Measurements from ENCODE around the gene PDGFRB. TPM values are rescaled to one million over a fixed set of nuclear protein-coding genes. Genes with fewer than 3 reads are reported as not detected.

PDGFRB gene
- total and polyA plus RNA-seq, 10 of the 15 experiments (the other 5 are each of a cell fraction or from before 2014, with no cell fraction given): 0.02 to 3.0 (median 1.0) TPM

DNA sequence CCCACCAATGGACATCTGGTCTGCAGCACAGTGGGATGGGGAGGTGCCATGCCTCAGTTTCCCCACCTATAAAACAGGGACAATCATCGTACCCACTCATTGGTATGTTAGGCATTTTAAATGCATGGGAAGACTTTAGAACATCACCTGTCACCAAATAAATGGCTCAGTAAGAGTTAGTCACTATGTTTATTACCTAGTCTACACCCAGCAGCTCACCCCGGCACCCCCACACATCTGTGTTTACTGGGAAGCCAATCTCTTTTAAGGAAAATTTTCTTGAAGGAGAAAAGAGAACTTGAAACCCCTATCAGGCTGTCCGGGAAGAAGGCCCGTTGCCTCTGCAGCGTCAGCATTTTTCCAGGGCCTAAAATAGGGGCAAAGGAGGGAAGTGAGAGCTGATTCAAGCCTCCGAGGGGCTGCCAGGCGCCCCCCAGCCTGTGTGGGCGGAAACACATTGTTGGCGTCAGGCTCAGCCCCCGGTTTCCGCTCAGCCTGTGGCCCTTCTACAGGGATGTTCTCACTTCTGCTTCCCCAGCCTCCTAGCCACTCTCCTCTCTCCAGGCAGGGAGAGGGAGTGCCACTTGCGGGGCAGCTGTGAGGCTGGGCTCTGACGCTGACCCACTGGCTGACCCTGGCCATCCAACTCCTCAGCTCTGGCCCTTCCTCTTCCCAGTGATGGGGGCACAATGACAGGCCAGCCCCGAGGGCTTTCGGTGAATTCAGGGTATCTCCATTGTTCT lies 73.9 kb downstream of the PDGFRB start:
- FAIRE-seq (peak; percentile 23), DNase-seq (ENCODE audit: low read depth, low spot score) (no peak), ATAC-seq (peak; percentile 96)
- peak overlapping the region; percentile 67 for H3K4me2 ChIP-seq (ENCODE audit: control insufficient read depth, insufficient read depth)
- no peaks in the 10 kb centered on the region for H3K9me3 ChIP-seq (replicated peaks; ENCODE audit: control insufficient read depth, insufficient read depth, low read length)
- H3K4me3 ChIP-seq: no peak overlapping the region
- SMC1A ChIA-PET (ENCODE audit: uncharacterized antibody, unreplicated experiment): interaction anchor here (1.4 to 1.7 kb wide), 2 partner anchors 12 to 16 kb away, joined by 4 to 6 read pairs; no protein-coding TSS in a partner anchor
- intact Hi-C loops (cut with micrococcal nuclease; ENCODE audit: unreplicated experiment) (no loop called here), in situ Hi-C loops (cut with MboI) (no loop called here)
- RAD21 ChIA-PET (ENCODE audit: unreplicated experiment): interaction anchor here (1.2 kb wide), 1 partner anchor 40 kb away, joined by 3 read pairs; no protein-coding TSS in a partner anchor
- peaks cover 20% of the 10 kb centered on the region for H3K4me1 ChIP-seq (ENCODE audit: control insufficient read depth, insufficient read depth, low read length)
- H3K36me3 ChIP-seq (ENCODE audit: control insufficient read depth in 2 of 2, insufficient read depth in 2 of 2, low read length in 1 of 2): no peaks in the 10 kb centered on the region
- peak overlapping the region; percentile 25 for H2AFZ ChIP-seq (ENCODE audit: control insufficient read depth, low read depth, low read length)
- H3K79me2 ChIP-seq (ENCODE audit: control insufficient read depth, insufficient read depth, low read length): no peaks in the 10 kb centered on the region
- POLR2A ChIA-PET: interaction anchor here (0.6 to 1.1 kb wide), 4 partner anchors 32 to 1257 kb away, joined by 3 to 4 read pairs (median 4); partner anchors contain the start of gene PDGFRB
- H3K27ac ChIP-seq (ENCODE audit: control insufficient read depth, insufficient read depth): peak overlapping the region; percentile 22; the same call in 1 of the 2 replicates
- CTCF ChIA-PET: interaction anchor here (0.5 to 1.6 kb wide), 5 partner anchors 8 to 638 kb away, joined by 3 to 6 read pairs (median 3); no protein-coding TSS in a partner anchor
- BruUV-seq (replicated peaks): no TSS peak
- no peaks in the 10 kb centered on the region for H3K27me3 ChIP-seq (replicated peaks in 1 of 2; ENCODE audit: control insufficient read depth in 2 of 2, insufficient read depth in 2 of 2, low read length in 1 of 2)
- 15% methylated on average over 15 of the region's 15 CpGs for WGBS (ENCODE audit: insufficient coverage, insufficient replicate concordance, low lambda C conversion rate, missing lambda C conversion rate)
- H3K9ac ChIP-seq (ENCODE audit: control insufficient read depth, insufficient read depth, low read length): no peak overlapping the region; the same call in 1 of the 2 replicates
- H4K20me1 ChIP-seq (ENCODE audit: control insufficient read depth, insufficient read depth): no peaks in the 10 kb centered on the region
- 0 out of 2 replicates have a peak, but pooled peaks have one; percentile 43 for TF ChIP-seq TCF12 (IDR thresholded peaks at IDR 0.05; ENCODE audit: low read depth, low read length)
- TF ChIP-seq ESRRA (IDR thresholded peaks at IDR 0.05; ENCODE audit: low read length): no peak
- no peak for TF ChIP-seq KAT2A (conservative IDR thresholded peaks at IDR 0.05; ENCODE audit: control insufficient read depth, low read depth, low read length)
- no peak for TF ChIP-seq NRF1 (conservative IDR thresholded peaks at IDR 0.05; ENCODE audit: low read depth, low read length)
- TF ChIP-seq, protein P1, sequence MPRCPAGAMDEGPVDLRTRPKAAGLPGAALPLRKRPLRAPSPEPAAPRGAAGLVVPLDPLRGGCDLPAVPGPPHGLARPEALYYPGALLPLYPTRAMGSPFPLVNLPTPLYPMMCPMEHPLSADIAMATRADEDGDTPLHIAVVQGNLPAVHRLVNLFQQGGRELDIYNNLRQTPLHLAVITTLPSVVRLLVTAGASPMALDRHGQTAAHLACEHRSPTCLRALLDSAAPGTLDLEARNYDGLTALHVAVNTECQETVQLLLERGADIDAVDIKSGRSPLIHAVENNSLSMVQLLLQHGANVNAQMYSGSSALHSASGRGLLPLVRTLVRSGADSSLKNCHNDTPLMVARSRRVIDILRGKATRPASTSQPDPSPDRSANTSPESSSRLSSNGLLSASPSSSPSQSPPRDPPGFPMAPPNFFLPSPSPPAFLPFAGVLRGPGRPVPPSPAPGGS (IDR thresholded peaks at IDR 0.05; ENCODE audit: borderline replicate concordance, insufficient read depth, low read depth, low read length, poor library complexity, severe bottlenecking): no peak
- TF ChIP-seq ZBTB33 (IDR thresholded peaks at IDR 0.05): no peak
- TF ChIP-seq MEF2B (IDR thresholded peaks at IDR 0.05; ENCODE audit: partially characterized antibody, poor library complexity, severe bottlenecking): peak; percentile 84
- TF ChIP-seq KDM1A (IDR thresholded peaks at IDR 0.05; ENCODE audit: borderline replicate concordance): no peak
- TF ChIP-seq NBN (IDR thresholded peaks at IDR 0.05): peak; percentile 73; the same call in 1 of the 2 replicates
- no peak for TF ChIP-seq REST (IDR thresholded peaks at IDR 0.05; ENCODE audit: low read depth, low read length)
- TF ChIP-seq, protein P2, sequence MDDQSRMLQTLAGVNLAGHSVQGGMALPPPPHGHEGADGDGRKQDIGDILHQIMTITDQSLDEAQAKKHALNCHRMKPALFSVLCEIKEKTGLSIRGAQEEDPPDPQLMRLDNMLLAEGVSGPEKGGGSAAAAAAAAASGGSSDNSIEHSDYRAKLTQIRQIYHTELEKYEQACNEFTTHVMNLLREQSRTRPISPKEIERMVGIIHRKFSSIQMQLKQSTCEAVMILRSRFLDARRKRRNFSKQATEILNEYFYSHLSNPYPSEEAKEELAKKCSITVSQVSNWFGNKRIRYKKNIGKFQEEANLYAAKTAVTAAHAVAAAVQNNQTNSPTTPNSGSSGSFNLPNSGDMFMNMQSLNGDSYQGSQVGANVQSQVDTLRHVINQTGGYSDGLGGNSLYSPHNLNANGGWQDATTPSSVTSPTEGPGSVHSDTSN (IDR thresholded peaks at IDR 0.05; ENCODE audit: insufficient replicate concordance, low read depth, low read length): no peak
- TF ChIP-seq EZH2 (IDR thresholded peaks at IDR 0.05; ENCODE audit: borderline replicate concordance, control insufficient read depth, low read depth, low read length): no peak
